Prostate gland (tissue), 2 donors: ENCODE results near the gene HUNK.

ENCODE experiments used
- POLR2AphosphoS5 ChIP-seq: sonication (generic); formaldehyde crosslinking; IDR thresholded peaks from one replicate; pipeline ENCODE4 v1.6.1; 2017; ENCODE audit warnings: antibody characterized with exemption
- TF ChIP-seq, protein P1 (sequence below), 4 experiments: fragments of 200-600 bp in 2 of 4; fragments of 450-650 bp in 2 of 4; sonication (generic) in 2 of 4; IDR thresholded peaks; 1 replicate in 3 of 4; 2 replicates in 1 of 4; pipeline ENCODE4 v1.5.1; 2016 to 2019; ENCODE audit warnings: antibody characterized with exemption in 4 of 4, mild to moderate bottlenecking in 2 of 4, moderate library complexity in 2 of 4

DNA sequence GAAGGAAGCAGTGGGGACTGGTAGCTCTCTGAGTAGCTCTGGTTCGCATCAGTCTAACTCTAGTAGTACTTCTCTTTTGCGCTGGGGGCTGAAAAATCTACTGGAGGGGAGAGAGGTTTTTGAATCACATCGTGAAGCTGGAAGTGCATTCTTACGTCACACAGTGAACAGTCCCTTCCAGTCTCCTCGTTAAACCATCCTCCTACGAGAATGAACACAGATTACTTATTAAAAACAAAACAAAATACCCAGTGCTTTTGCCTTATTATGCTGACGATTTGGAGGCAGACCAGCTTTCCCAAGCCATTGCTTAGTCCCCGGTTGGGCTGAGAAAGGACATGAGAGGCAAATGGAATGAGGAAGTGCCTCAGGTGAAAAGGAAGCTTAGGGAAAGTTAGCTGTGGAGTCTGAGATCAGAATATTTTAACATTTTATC, 16.1 kb downstream of the HUNK start:
- TF ChIP-seq, protein P1, sequence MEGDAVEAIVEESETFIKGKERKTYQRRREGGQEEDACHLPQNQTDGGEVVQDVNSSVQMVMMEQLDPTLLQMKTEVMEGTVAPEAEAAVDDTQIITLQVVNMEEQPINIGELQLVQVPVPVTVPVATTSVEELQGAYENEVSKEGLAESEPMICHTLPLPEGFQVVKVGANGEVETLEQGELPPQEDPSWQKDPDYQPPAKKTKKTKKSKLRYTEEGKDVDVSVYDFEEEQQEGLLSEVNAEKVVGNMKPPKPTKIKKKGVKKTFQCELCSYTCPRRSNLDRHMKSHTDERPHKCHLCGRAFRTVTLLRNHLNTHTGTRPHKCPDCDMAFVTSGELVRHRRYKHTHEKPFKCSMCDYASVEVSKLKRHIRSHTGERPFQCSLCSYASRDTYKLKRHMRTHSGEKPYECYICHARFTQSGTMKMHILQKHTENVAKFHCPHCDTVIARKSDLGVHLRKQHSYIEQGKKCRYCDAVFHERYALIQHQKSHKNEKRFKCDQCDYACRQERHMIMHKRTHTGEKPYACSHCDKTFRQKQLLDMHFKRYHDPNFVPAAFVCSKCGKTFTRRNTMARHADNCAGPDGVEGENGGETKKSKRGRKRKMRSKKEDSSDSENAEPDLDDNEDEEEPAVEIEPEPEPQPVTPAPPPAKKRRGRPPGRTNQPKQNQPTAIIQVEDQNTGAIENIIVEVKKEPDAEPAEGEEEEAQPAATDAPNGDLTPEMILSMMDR (IDR thresholded peaks at IDR 0.05), result no peak
- peak; percentile 19 for TF ChIP-seq POLR2AphosphoS5
